ENCODE results near the gene CLRN3. TPM values are rescaled to one million over a fixed set of nuclear protein-coding genes. Genes with fewer than 3 reads are reported as not detected.

CLRN3 gene
- total RNA-seq, 4 donors from 2014 or later, result not detected

GRCh38 chr10:127937069-127937468 is 44.3 kb upstream of the CLRN3 start:
- peaks cover 0 to 9% (median 0%) of the 10 kb centered on the region in 3 donors for H3K9me3 ChIP-seq
- ATAC-seq, result no peak
- peaks cover 23% of the 10 kb centered on the region for H3K27me3 ChIP-seq
- no peak overlapping the region for H3K4me3 ChIP-seq
- no peaks in the 10 kb centered on the region for H3K4me1 ChIP-seq
- H3K27ac ChIP-seq, result no peak overlapping the region
- no peak for TF ChIP-seq POLR2AphosphoS5 (IDR thresholded peaks at IDR 0.05)
- TF ChIP-seq CTCF (IDR thresholded peaks at IDR 0.05), result no peak
- TF ChIP-seq EP300 (IDR thresholded peaks at IDR 0.05), result no peak
- no peak for TF ChIP-seq POLR2A (IDR thresholded peaks at IDR 0.05)
- peaks cover 0 to 5% of the 10 kb centered on the region in 2 donors for H3K36me3 ChIP-seq

DNA sequence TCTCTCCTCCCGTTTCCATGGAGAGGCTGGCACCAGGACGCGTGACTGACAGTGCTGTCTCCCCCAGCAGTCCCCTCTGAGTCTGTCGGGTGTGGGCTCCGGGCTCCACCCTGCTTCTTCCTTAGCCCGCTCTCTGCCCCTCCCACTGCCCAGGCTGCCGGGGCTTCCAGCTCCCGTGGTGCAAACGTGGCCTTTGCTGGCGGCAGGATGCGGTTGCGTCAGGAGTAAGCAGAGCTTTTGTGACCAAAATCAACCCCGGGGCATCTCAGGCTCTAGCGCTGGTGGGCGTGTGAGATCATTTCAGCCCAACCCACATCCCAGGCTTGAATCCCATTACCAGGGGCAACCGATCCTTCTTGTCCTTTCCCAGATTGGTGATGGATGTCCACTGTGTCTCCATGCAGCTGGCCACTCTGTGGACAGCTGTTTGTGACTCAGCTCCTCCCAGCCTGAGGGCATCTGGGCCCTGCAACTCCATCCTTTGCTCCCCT is 42.4 kb upstream of the CLRN3 start:
- Histone ChIP-seq H3K36me3 (peaks cover 0 to 5% of the 10 kb centered on the region in 2 donors), H3K27ac (peak overlapping the region in 1 of 4 donors; percentile 23), H3K4me1 (no peaks in the 10 kb centered on the region), H3K9me3 (peaks cover 0 to 9% (median 0%) of the 10 kb centered on the region in 3 donors), H3K27me3 (peaks cover 20% of the 10 kb centered on the region), H3K4me3 (no peak overlapping the region)
- whole genome bisulfite sequencing, 2 donors (ENCODE audit: low coverage in 1 of 2), result 60 to 81% methylated on average over 3 to 7 of the region's 16 CpGs
- ATAC-seq, result peak; percentile 31
- no peak for TF ChIP-seq EP300 (IDR thresholded peaks at IDR 0.05)
- TF ChIP-seq CTCF (IDR thresholded peaks at IDR 0.05), result no peak
- no peak for TF ChIP-seq POLR2AphosphoS5 (IDR thresholded peaks at IDR 0.05)
- no peak for TF ChIP-seq POLR2A (IDR thresholded peaks at IDR 0.05)

- no peak overlapping the region for H3K4me3 ChIP-seq
- H3K27ac ChIP-seq, result peak overlapping the region in 1 of 4 donors; percentile 23
- 96% methylated on average over 11 of the region's 14 CpGs; no CpG with 5 or more reads in 1 of the 2 donors for WGBS, 2 donors (ENCODE audit: low coverage in 1 of 2)
- peaks cover 13% of the 10 kb centered on the region for H3K27me3 ChIP-seq
- peaks cover 0 to 9% (median 0%) of the 10 kb centered on the region in 3 donors for H3K9me3 ChIP-seq
- no peak for ATAC-seq
- no peak for TF ChIP-seq POLR2A (IDR thresholded peaks at IDR 0.05)
- TF ChIP-seq POLR2AphosphoS5 (IDR thresholded peaks at IDR 0.05), result no peak
- TF ChIP-seq CTCF (IDR thresholded peaks at IDR 0.05), result no peak
- TF ChIP-seq EP300 (IDR thresholded peaks at IDR 0.05), result no peak
- peaks cover 0 to 5% of the 10 kb centered on the region in 2 donors for H3K36me3 ChIP-seq
- H3K4me1 ChIP-seq, result no peaks in the 10 kb centered on the region
Measured at GRCh38 chr10:127934383-127934782, 41.6 kb upstream of the CLRN3 start.

DNA sequence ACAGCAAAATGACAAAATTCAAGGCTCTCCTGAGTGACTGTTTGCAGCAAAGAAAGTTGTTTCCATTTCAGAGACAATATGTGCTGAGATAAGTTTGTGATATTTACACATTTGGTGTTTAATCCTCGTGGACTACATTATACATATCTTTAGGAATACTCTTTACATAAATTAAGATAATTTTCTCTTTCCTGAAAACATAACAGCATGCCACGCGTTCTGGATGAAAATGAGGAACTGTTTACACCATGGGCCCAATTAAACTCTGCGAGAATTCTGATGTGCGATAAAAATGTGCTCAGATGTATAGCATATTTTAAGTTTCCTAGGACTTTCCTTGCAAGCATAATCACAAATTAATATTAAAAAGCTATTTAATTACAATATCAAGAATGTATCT is 40.5 kb upstream of the CLRN3 start:
- Histone ChIP-seq H3K4me1 (no peaks in the 10 kb centered on the region), H3K4me3 (no peak overlapping the region), H3K27me3 (peaks cover 13% of the 10 kb centered on the region), H3K36me3 (peaks cover 0 to 5% of the 10 kb centered on the region in 2 donors), H3K9me3 (peaks cover 0 to 9% (median 0%) of the 10 kb centered on the region in 3 donors), H3K27ac (no peak overlapping the region)
- no peak for TF ChIP-seq EP300 (IDR thresholded peaks at IDR 0.05)
- no peak for TF ChIP-seq CTCF (IDR thresholded peaks at IDR 0.05)
- no peak for TF ChIP-seq POLR2AphosphoS5 (IDR thresholded peaks at IDR 0.05)
- TF ChIP-seq POLR2A (IDR thresholded peaks at IDR 0.05), result no peak
- ATAC-seq, result no peak
- 76 to 86% methylated on average over 5 of the region's 5 CpGs for WGBS, 2 donors (ENCODE audit: low coverage in 1 of 2)

- no peak overlapping the region for H3K4me3 ChIP-seq
- H3K36me3 ChIP-seq, result peaks cover 0 to 5% of the 10 kb centered on the region in 2 donors
- peaks cover 13% of the 10 kb centered on the region for H3K27me3 ChIP-seq
- H3K9me3 ChIP-seq, result peaks cover 0 to 9% (median 0%) of the 10 kb centered on the region in 3 donors
- no peak for ATAC-seq
- no peaks in the 10 kb centered on the region for H3K4me1 ChIP-seq
- TF ChIP-seq POLR2A (IDR thresholded peaks at IDR 0.05) (no peak), CTCF (IDR thresholded peaks at IDR 0.05) (no peak), EP300 (IDR thresholded peaks at IDR 0.05) (no peak), POLR2AphosphoS5 (IDR thresholded peaks at IDR 0.05) (no peak)
- 84 to 92% methylated on average over 6 to 11 of the region's 15 CpGs for WGBS, 2 donors (ENCODE audit: low coverage in 1 of 2)
- H3K27ac ChIP-seq, result no peak overlapping the region
Measured at GRCh38 chr10:127932521-127933270, 40.0 kb upstream of the CLRN3 start.
